Skeletal muscle satellite cell (primary cell): Measurements from ENCODE around the gene TUBG1.

Experiments used
- H3K27me3 ChIP-seq: 2 replicates; pipeline ENCODE4 v1.7.0; 2013; ENCODE audit warnings: low read length; ENCODE audit not compliant: control insufficient read depth, insufficient read depth
- H3K36me3 ChIP-seq: 2 replicates; pipeline ENCODE4 v1.7.0; 2013; ENCODE audit warnings: mild to moderate bottlenecking, control low read depth, low read length; ENCODE audit not compliant: insufficient read depth
- H3K4me1 ChIP-seq: 2 replicates; pipeline ENCODE4 v1.7.0; 2013; ENCODE audit warnings: low read length; ENCODE audit not compliant: control insufficient read depth, insufficient read depth
- H3K4me2 ChIP-seq: 2 replicates; pipeline ENCODE4 v1.7.0; 2013; ENCODE audit warnings: mild to moderate bottlenecking, low read length
- H3K4me3 ChIP-seq: 2 replicates; pipeline ENCODE4 v1.7.0; 2013; ENCODE audit warnings: low read length
- H3K9ac ChIP-seq: 2 replicates; pipeline ENCODE4 v1.7.0; 2013; ENCODE audit warnings: mild to moderate bottlenecking, low read depth, low read length, moderate library complexity
- H3K9me3 ChIP-seq: replicated peaks from 2 replicates; pipeline ENCODE4 v1.7.0; 2013; ENCODE audit warnings: mild to moderate bottlenecking, control low read depth, low read length

Gene TUBG1

DNA sequence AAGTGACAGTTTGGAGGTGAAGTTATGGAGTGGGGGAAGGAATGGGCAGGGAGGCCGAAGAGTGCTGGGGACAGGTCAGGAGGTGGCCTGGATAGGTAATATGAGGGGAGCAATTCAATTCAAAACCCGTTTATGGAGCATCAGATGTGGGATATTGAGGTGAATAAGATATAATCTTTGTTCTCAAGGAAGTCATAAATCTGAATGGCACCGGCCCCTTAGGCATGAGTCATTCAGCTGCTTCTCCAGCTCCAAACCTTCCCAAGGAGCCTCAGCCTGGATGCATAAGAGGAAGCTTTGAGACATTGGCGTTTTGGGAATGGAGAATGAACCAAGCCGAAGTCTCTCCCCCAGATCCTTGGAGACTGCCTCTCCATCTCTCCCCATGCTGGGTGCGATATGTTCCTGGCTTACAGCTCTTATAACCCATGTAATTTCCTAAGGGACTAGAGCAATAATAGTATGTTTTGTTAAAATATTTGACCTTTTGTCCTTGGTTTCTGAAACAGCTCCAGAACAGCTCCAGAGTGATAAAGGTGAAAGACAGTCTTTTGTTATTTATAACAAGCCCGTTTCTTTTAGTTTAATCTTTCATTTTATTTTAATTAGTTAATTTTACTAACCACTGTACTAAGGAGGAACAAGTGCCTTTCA is 51.3 kb downstream of the TUBG1 start:
- Histone ChIP-seq H3K4me2 (peak overlapping the region; percentile 77), H3K9ac (peak overlapping the region; percentile 30), H3K4me1 (peaks cover 19% of the 10 kb centered on the region), H3K36me3 (peaks cover 27% of the 10 kb centered on the region), H3K4me3 (peak overlapping the region; percentile 60), H3K9me3 (no peaks in the 10 kb centered on the region), H3K27me3 (no peaks in the 10 kb centered on the region)
